Activated CD4-positive, alpha-beta T cell treated with anti-CD3 and anti-CD28 coated beads, Interleukin-10, Interleukin-2, amounts not matched to agents 100 ng/mL and 50 ng/mL, durations not matched to agents 16 hours and 8 hours (primary cell): ENCODE data around the gene SIGLEC5.

Source experiments
- DNase-seq: peaks from one replicate; pipeline ENCODE4 v3.0.0-alpha.2; 2020

The SIGLEC5 gene

DNA sequence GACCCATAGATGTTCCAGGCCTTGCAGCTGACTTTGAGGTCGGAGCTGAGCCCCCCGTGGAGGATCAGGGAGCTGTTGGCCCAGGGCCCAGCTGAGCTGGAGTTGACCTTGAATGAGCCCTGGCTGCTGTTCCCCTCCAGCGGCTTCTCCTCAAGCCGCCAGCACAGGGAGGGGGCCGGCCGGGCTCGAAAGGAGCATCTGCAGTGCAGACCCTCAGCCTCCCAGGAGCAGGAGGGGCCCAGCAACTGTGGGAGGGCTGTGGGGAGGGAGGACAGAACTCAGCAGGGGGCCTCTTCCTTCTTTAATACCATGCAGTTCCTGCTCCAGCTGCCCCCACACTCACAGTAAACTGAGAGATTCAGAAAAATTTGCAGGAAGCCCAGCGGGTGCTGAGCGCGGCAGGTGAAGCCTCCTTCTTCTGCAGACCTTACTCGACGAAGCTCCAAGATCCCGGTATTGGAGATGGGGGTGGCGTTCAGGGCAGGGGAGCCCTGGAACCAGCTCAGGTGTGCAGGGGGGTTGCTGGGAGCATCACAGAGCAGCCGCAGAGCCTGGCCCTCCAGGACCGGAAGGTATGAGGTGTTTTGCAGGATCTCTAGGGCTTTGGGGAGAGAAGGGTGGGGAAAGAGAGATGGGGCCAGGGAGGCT, 2.6 kb downstream of the SIGLEC5 start:
- DNase-seq: no peak

DNA sequence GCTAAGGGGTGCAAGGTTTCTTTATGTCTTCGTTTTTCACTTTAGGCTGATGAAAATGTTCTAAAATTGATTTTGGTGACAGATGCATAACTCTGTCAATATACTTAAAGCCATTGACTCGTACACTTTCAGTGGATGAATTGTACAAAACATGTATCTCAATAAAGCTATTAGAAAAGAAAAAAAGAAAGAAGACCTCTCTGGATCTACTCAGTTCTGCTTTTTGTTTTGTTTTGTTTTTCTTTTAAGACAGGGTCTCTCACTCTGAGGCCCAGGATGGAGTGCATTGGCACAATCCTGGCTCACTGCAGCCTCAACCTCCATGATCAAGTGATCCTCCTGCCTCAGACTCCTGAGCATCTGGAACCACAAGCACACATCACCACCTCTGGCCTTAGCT, 3.5 kb downstream of the SIGLEC5 start:
- no peak for DNase-seq

DNA sequence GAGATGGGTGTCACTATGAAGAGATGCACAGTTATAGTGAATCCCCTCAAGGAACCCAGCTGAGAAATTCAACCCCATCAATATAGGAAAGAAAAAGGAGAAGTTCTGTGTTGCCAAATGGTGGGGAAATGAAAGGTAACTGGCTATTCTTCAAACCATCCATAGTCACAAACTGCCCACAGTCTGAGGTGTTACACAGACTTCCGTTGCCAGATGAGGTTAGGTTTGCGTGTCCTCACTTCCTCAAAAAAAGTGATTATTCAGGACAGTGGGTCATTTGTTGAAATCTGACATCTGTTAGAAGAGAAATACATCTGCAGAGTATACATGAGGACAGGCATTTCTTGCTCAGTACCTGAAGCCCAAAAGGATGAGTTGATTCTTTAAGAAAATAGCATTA, 9.0 kb downstream of the SIGLEC5 start:
- DNase-seq: no peak

DNA sequence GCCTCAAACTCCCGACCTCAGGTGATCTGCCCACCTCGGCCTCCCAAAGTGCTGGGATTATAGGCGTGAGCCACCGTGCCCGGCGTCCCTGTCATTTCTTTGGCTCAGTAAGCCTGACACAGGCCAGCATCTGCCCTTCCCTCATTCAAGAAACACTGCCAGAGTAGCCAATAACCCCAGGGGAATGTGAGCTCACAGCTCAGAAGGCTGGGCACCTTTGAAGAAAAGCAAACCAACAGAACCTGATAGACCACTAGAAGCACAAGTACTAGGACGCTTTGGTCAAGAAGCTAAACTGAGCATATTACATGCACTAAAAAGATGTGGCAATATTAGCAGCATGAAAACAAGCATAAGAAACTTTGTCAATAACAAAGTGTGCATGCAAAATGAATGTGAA, 14.2 kb downstream of the SIGLEC5 start:
- no peak for DNase-seq

DNA sequence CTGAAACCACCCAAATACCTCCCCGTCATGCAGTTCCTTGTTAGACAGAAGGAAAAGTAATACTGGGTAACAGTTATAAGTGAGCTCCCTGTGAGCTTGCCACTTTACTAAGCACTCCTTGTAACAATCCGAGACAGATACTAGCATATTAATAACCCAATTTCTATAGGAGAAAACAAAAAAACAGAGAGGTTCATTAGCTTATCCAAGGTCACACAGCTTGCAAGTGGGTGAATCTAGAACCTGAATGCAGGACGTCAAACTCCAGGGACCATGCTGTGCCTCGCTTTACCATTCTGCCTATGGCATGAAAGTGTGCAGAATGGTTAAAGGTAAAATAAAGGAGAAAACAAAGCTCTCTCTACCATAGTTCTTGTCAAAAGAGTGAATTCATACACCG, 15.4 kb downstream of the SIGLEC5 start:
- no peak for DNase-seq

DNA sequence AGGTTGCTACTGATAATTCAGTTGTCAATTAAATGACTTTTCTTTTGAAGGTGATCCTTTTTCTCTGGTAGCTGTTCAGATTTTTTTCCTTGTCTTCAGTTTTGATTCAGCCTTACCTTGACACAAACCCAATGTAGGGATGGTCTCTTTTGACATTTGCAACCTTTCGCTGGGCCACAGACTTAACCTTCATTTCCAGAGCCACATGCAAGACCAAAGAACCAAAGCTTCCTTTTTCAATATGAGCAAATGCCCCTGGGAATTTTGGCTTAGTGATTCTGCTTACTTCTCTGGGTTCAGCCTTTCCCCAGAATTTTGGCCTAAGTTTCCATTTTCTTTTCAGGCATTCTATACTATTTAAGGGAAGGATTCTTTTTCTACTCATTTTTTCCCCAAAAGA, 19.6 kb downstream of the SIGLEC5 start:
- DNase-seq: no peak

DNA sequence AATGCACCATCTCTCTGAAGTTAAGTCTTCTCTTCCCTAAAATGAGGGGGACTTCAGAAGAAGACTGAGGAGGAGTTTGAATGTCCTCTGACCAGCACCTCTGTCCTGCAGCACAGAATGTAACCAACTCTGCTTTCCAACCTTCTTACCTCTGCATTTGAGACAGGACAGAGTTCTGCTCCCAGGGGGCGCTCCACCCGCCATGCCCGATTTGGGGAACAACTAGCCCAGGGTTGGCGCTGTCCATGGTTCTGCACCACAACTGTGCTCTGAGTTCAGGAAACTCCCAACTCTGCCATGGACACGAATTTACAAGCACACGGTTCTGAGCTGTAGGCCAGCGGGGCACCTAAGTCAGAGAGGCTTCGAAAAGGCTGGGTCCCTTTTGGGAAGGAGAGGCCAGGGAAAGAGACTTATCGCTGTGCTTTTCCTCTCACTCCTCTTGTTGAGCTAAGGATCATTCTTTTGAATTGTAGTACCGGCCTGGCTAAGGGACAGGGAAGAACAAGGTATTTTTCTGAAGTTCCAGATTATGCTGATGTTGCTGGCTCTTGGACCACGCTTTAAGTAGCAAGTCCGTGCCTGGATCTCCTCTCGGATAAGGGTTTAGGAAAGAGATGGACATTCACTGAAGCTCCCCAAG, 22.2 kb downstream of the SIGLEC5 start:
- peak; percentile 63 for DNase-seq

DNA sequence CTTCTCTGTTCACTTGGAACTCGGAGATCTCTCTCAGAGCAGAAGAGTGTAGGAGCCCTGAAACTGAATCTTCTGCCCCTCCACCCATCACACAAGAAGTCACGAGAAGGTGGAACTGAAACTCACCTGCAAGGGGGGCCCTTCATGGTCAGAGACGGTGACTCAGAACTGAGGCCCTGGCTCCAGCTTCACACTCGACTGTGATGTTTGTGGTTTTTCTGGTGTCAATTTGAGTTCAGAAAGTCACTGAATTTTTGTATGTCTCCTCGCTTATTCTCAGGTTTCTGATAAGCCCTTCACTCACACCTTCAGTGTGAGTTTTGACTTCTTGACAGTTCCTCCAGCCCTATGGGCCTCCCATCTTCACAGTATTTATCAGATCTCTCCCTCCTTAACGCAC, 23.1 kb downstream of the SIGLEC5 start:
- peak; percentile 65 for DNase-seq

DNA sequence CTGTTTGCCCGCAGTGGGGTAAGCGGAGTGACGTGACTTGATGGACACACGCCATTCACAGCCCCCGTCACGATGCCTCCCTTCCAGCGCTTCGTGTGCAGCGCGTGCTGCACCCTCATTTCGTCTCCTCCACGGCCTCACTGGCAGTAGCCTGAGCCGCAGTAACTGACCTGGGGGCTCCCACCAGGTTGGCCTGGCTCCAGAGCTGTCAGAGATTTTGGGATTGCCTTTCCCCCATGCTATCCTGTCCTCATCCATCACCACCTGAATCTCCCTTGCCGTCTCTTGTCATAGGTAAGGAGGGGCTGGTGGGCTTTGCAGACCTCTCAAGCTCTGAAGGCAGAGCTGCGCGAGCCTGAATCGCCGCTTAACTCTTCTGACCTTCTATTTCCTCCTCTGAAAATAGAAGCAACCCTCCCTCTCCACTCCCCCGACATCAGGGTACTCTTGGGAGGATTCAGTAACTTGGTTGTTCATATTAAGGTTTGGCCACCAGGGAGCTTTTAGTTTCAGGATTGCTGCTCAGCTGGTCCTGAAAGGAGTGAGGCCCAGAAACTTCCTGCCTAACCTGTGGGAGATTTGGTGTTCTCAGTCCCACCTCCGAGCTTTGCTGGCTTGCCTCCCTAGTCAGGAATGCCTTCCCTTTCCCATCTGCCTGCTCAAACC, 27.9 kb downstream of the SIGLEC5 start:
- no peak for DNase-seq

DNA sequence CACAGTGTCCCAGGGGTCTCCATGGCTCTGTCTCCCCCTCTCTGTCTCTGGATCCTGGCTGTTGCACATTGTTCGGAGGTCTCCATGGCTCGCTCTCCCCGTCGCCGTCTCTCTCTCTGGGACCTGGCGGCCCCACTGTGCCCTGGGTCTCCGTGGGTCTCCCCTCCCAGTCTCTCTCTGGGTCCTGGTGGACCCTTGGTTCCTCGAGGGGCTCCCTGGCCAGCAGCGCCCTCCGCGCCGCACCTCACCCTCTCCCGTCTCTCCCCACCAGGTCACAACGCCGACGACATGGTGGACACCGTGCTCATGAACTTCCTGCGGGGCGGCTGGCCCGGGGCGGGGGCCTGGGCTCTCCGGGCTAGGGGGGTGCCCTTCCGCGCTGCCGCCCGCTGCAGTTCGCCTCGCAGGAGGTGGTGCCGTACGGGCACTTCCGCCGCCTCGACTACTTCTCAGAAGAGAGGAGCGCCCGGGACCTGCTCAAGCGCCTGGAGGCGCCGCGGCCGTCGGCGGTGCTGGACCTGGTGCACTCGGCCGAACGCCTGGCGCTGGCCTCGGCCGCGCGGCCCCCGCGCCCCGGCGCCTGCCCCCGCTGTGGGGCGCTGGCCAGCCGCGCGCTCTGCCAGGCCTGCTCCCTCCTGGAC, 29.1 kb downstream of the SIGLEC5 start:
- no peak for DNase-seq

DNA sequence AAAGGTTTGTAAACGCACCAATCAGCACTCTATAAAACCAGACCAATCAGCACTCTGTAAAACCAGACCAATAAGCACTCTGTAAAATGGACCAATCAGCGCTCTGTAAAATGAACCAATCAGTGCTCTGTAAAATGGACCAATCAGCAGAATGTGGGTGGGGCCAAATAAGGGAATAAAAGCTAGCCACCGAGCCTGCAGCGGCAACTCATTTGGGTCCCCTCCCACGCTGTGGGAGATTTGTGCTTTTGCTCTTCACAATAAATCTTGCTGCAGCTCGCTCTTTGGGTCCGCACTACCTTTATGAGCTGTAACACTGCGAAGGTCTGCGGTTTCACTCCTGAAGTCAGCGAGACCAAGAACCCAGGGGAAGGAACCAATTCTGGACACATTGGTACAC, 31.1 kb downstream of the SIGLEC5 start:
- no peak for DNase-seq

DNA sequence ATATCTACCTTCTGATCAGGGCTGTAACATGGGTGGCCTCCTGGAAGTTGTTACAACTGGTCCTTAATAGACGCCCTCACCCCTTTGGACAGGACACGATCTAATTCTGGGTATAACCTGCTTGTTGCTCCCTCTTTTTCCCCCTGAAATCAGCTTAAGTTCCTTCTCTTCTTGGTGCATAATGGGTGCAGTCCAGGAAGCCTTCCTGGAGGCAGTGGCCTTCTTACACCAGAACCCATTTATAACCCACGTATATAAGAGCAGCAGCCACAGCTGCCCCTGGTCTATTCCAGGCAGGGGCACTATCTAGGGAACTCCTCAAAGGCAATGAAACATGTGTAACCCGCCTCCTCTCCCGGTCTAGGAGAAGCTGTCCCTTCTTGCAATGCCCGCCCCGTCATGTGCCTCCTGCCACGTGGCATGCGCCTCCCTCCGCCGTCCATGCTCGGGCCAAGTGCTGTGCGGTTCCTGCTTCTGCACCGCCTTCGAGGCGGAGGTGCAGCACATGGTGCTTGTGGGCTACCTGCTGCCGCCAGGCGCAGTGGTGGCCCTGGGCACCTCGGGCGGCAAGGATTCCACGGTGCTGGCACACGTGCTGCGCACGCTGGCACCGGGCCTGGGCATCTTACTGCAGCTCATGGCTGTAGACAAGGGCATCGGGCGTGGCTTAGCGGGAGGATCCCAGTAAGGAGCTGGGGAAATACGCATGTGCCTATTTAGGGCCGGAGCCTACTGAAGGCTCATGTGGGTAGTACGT, 31.9 kb downstream of the SIGLEC5 start:
- no peak for DNase-seq

DNA sequence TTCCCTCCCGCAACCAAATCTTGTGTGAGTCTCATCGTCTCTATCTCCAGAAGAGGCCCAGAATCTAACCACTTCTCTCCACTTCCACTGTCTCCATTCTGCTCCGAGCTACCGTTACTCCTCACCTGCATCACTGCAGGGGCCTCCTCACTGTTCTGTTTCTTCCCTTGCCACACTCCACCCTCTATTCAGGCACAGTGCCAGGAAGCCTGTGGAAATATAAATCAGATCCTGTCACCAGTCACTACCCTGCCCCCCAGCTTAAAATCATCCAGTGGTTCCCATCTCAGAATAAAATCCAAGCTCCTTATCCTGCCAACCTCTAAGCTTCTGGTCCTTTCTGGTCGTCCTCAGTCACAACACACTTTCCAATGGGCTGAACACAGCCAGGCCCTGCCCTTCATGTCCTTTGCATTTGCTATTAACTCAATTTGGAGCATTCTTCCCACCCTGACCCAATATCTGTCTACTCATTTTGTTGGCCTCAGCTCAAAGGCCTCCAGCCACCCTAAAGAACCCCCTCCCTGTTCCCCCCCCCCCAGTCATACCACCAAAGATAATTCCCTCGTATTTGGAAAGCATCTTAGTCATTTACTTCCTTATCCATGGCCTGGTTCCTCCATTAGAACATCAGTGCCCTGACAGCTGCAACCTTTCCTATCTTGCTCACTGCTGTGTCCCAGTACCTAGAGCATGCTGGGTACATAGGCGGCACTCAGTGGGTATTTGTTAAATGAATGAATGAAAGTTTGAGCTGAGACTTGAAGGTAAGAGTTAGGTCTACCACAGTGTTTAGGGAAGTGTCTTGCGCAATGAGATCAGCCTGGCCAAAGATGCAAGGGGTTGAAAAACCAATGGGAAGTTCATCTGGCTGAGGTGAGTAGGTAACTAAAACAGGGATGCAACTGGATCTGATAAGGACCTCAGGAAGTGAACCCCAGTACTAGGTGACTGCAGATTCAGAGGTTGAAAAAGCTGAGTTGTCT, 34.7 kb downstream of the SIGLEC5 start:
- no peak for DNase-seq

DNA sequence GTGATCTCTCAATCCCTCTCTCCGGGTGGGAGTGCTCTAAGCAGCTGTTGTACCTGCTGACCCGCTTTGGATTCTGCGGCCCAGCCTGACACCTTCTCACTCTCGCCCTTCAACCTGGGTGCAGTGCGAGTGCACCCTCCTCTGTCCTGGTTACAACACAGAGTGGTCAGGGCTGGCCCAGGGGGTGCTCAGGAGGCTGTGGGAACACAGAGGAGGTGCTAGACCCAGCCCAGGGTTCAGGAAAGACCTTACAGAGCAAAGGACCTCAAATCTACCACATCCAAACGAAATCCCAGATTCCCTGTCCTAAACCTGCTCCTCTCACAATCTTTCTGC, 35.5 kb downstream of the SIGLEC5 start:
- DNase-seq: no peak

DNA sequence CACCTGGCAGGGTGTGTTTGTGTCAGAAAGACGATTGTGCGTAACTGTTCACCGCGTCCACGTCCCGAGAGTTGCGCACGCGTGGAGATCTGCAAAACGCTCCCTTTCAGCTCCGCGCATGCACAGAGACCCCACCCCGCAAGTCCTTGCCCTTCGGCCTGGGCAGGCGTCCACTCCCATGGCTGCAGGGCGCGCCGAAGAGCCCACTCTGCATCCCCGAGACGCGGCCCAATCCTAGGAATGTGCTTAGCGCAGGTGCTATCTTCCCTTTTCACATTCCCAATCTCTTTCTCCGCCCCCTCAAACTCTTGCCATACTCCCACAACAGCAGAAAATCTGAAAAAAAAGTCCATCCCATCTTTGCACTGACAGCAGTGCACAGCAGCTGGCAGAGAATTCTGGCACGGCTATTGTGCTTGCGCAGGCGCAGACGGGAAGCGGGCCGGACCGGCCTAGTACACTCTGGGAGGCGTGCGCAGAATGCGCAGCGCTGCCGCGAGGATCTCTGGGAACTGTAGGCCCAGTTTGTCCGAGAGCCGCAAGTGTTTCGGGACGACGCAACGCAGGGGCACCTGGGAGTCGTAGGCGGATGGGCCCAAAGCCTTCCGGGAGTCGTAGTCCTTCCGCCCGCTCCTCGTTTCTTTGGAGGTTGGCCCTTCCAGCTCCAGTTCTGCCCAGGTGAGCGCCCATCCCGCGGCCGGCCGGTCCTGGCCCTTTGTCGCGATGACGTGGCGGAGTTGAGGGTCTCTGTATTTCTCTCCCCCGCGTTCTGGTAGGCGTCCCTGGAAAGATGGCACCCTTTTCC, 36.0 kb downstream of the SIGLEC5 start:
- peak; percentile 99 for DNase-seq

DNA sequence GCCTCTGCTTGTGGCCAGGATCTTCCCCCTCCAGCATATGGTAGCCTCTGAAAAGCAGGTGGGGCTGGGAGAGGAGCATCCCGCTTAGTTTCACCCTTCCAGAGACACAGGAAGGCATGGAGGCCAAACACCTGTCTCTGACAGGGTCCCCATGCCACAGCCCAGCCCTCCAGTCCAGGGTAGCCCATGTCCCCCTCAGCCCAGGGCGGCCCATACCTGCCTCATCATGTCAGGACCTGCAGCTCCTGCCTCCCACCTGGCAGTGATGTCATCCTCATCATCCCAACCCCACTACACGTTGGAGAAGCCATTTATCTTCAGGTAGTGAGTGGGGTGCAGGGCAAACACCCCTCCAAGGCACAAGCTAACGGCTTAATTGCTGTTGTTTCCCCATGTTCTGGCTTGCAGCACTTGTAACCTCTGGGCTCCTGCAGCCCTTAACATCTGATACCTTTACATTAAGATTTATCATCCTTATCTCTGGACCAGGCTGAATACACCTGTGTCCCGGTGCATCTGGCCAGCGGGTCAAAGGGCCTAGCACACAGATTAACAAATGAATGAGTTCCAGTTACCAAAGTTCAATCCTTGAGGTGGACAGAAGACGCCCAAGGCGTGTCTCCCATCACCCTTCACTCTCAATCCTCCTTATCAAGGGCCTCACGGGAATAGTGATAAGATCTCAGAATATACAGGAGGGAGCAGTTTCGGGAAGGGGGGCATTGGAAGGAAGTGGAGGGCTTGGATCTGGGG, 36.9 kb downstream of the SIGLEC5 start:
- DNase-seq: no peak

DNA sequence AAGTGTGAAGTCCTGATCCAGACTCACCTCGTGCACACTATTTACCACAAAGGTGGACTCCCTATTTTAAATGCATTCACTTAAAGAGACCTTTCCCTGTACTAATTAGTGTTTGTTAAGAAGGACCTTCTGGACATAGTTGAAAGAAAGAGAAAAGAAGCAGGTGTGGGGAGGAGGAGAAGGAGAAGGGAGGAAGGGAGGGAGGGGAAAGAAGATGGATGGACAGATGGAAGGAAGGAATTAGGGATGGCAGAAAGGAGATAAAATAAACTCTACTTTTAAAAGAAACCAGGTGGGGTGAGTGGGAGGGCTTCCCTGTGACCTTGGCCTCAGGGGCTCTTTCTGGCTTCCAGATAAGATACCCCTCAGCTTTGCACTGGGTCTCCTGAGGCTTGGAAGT, 37.7 kb downstream of the SIGLEC5 start:
- DNase-seq: no peak

DNA sequence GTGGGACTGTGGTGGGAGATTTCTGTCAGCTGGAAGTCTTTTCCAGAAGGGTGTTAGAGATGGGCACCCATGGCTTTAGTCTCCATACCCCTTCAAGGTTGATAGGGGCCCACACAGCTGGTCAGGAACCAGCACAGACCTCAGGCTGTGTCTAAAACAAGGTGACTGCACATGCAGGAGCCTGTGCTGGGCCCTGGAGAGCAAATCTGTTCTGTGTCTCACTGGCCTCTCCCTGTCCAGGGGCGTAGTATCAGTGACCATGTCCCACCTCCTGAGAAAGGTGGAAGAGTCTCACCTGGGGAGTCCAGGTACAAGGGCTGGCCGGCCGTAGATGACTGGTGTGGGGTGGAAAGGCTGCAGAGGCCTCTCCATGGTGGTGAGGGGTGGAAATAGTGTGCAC, 39.8 kb downstream of the SIGLEC5 start:
- DNase-seq: no peak

DNA sequence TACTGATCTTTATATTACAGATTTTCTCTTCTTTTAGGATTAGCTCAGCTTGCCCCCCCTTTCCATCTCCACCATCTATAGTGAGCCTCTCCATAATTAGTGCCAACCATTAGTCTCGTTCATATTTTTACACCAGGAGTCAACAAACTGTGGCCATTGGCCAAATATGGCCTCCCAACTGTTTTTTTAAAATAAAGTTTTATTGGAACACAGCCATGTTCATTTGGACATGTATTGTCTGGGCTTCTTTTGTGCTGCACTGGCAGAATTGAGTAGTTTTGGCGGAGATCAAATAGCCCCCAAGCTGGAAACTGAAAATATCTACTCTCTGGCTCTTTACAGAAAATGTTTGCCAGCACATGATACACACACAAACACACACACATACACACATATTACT, 40.7 kb downstream of the SIGLEC5 start:
- no peak for DNase-seq
